Measurements from ENCODE around the gene NRXN2.

NRXN2 gene

GRCh38 chr11:64643920-64644646 is 78.9 kb downstream of the NRXN2 start:
- no peak for DNase-seq

- peak; percentile 79 for DNase-seq
Measured at GRCh38 chr11:64643256-64643881, 79.6 kb downstream of the NRXN2 start.

- DNase-seq, result no peak
Measured at GRCh38 chr11:64642871-64643255, 80.1 kb downstream of the NRXN2 start.

- DNase-seq, result no peak
Measured at GRCh38 chr11:64642418-64642735, 80.6 kb downstream of the NRXN2 start.

GRCh38 chr11:64641596-64642417 is 81.2 kb downstream of the NRXN2 start:
- DNase-seq, result no peak

GRCh38 chr11:64639885-64640284 is 83.1 kb downstream of the NRXN2 start:
- DNase-seq, result no peak

- no peak for DNase-seq
Measured at GRCh38 chr11:64638829-64639228, 84.2 kb downstream of the NRXN2 start.

- DNase-seq, result no peak
Measured at GRCh38 chr11:64638018-64638665, 84.9 kb downstream of the NRXN2 start.

GRCh38 chr11:64637334-64638017 is 85.5 kb downstream of the NRXN2 start:
- DNase-seq, result no peak

- DNase-seq, result no peak
Measured at GRCh38 chr11:64633555-64634159, 89.3 kb downstream of the NRXN2 start.

GRCh38 chr11:64632654-64633053 is 90.3 kb downstream of the NRXN2 start:
- no peak for DNase-seq

- no peak for DNase-seq
Measured at GRCh38 chr11:64632237-64632636, 90.8 kb downstream of the NRXN2 start.

- no peak for DNase-seq
Measured at GRCh38 chr11:64631675-64632074, 91.3 kb downstream of the NRXN2 start.

- DNase-seq, result no peak
Measured at GRCh38 chr11:64629796-64630562, 93.0 kb downstream of the NRXN2 start.

GRCh38 chr11:64629103-64629502 is 93.9 kb downstream of the NRXN2 start:
- DNase-seq, result no peak

GRCh38 chr11:64628596-64628995 is 94.4 kb downstream of the NRXN2 start:
- DNase-seq, result no peak

GRCh38 chr11:64627371-64627770 is 95.6 kb downstream of the NRXN2 start:
- no peak for DNase-seq

GRCh38 chr11:64626637-64627036 is 96.4 kb downstream of the NRXN2 start:
- no peak for DNase-seq

- no peak for DNase-seq
Measured at GRCh38 chr11:64624883-64625481, 98.0 kb downstream of the NRXN2 start.

- DNase-seq, result no peak
Measured at GRCh38 chr11:64622681-64623080, 100.3 kb downstream of the NRXN2 start.
